ENCODE measurements around the gene GP2. TPM values are rescaled to one million over a fixed set of nuclear protein-coding genes. Genes with fewer than 3 reads are reported as not detected.
"Not testable (repeated sequence)": the region's sequence is repeated elsewhere in the genome, so short reads cannot be mapped to it uniquely, and the experiment has no call there.

The GP2 gene
- total RNA-seq, 1 donor from 2014 or later: not detected

DNA sequence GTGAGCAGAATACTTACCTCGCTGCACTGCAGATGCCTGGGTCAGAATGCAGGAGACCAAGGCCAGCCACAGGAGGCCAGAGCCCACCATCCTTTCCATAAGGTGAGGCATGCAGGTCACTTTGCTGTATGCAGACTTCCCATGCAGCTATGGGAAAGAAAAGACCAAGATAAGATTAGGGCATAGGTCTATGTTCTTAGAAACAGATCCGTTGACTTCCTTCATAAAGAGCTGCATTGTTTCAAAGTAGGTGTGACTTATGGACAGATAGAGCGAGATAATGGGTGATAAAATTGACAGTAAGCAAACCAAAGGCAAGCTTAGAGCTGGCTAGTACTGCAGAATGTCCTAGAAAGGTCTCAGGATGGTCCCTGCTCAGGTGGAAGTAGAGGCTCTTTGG, 992 bp downstream of the GP2 start:
- no peaks in the 10 kb centered on the region for H3K4me1 Mint-ChIP-seq (ENCODE audit: unreplicated experiment)
- no peaks in the 10 kb centered on the region for H3K9me3 Mint-ChIP-seq (ENCODE audit: unreplicated experiment)
- peaks cover 4% of the 10 kb centered on the region for H3K27me3 Mint-ChIP-seq (ENCODE audit: unreplicated experiment)
- H3K4me3 Mint-ChIP-seq (ENCODE audit: unreplicated experiment): no peak overlapping the region
- DNase-seq (ENCODE audit: low spot score): no peak
- TF ChIP-seq, protein P1, sequence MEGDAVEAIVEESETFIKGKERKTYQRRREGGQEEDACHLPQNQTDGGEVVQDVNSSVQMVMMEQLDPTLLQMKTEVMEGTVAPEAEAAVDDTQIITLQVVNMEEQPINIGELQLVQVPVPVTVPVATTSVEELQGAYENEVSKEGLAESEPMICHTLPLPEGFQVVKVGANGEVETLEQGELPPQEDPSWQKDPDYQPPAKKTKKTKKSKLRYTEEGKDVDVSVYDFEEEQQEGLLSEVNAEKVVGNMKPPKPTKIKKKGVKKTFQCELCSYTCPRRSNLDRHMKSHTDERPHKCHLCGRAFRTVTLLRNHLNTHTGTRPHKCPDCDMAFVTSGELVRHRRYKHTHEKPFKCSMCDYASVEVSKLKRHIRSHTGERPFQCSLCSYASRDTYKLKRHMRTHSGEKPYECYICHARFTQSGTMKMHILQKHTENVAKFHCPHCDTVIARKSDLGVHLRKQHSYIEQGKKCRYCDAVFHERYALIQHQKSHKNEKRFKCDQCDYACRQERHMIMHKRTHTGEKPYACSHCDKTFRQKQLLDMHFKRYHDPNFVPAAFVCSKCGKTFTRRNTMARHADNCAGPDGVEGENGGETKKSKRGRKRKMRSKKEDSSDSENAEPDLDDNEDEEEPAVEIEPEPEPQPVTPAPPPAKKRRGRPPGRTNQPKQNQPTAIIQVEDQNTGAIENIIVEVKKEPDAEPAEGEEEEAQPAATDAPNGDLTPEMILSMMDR (IDR thresholded peaks at IDR 0.05; ENCODE audit: unreplicated experiment): no peak
- H3K36me3 Mint-ChIP-seq (ENCODE audit: low read depth, unreplicated experiment): no peaks in the 10 kb centered on the region
- H3K27ac Mint-ChIP-seq (ENCODE audit: unreplicated experiment): no peak overlapping the region

DNA sequence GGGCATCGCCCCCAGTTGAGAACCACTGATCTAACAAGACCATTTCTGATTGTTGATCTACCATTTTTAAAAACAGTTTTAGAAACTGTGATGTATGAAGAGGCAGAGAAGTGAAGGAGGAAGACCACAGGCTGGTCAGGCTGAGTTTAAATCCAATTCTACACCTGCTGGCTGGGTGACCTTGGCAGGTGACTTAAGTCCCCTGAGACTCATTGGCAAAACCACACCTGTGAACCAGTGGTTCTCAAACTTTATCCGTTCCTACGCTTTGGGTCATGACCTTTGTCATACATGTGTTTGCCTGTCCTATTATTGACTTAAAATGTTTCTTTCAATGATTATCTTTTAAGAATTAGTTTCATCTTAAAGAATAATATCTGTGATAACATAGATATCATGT, 2.3 kb downstream of the GP2 start:
- TF ChIP-seq, protein P1 (IDR thresholded peaks at IDR 0.05; ENCODE audit: unreplicated experiment): no peak
- no peak overlapping the region for H3K4me3 Mint-ChIP-seq (ENCODE audit: unreplicated experiment)
- no peak overlapping the region for H3K27ac Mint-ChIP-seq (ENCODE audit: unreplicated experiment)
- no peaks in the 10 kb centered on the region for H3K4me1 Mint-ChIP-seq (ENCODE audit: unreplicated experiment)
- peaks cover 4% of the 10 kb centered on the region for H3K27me3 Mint-ChIP-seq (ENCODE audit: unreplicated experiment)
- no peaks in the 10 kb centered on the region for H3K9me3 Mint-ChIP-seq (ENCODE audit: unreplicated experiment)
- H3K36me3 Mint-ChIP-seq (ENCODE audit: low read depth, unreplicated experiment): no peaks in the 10 kb centered on the region
- DNase-seq (ENCODE audit: low spot score): no peak

DNA sequence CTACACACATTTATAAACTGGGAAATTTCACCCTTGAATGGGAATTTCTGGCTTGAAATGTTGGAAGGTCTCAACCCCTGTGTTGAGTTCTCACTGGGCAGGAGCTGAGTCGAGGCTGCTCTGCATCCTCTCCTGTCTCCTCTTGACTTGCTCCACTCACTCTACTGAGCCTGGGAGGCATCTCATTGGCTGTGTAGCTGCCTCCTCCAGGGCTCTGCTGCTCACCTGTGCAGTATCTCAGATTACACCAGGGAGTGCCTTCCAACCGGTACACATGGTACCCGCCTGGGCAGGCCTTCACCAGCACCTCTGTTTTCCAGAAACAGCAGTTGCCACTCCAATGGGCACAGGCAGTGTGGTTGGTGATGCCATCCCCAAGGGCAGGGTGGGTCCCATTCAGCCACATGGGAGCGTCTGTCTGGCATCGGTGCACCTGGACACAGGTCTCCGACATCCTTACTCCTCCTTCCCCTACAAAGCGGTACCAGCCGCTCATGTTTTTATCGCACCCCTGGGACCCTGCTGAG, 3.7 kb downstream of the GP2 start:
- H3K4me1 Mint-ChIP-seq (ENCODE audit: unreplicated experiment): no peaks in the 10 kb centered on the region
- DNase-seq (ENCODE audit: low spot score): no peak
- H3K27me3 Mint-ChIP-seq (ENCODE audit: unreplicated experiment): peaks cover 2% of the 10 kb centered on the region
- H3K27ac Mint-ChIP-seq (ENCODE audit: unreplicated experiment): no peak overlapping the region
- H3K9me3 Mint-ChIP-seq (ENCODE audit: unreplicated experiment): no peaks in the 10 kb centered on the region
- H3K36me3 Mint-ChIP-seq (ENCODE audit: low read depth, unreplicated experiment): no peaks in the 10 kb centered on the region
- no peak overlapping the region for H3K4me3 Mint-ChIP-seq (ENCODE audit: unreplicated experiment)
- TF ChIP-seq, protein P1 (IDR thresholded peaks at IDR 0.05; ENCODE audit: unreplicated experiment): no peak

DNA sequence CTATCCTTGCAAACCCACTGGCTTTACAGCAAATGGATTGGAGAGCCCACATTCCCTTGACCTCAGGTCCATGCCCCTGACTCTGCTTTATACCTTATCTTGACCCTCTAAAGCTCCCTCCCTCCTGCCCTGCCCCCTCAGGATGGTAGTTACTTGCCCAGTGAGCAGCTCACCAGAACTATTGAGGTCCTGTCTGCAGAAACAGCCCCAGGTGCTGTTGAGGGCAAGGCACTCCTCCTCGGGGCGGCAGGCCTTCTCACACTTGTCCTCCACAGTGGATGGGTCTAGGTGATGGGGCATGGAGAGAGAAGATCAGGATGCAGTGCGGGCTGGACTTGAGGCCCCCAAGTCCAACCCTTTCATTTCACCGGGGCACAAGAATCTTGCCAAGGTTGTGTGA, 4.6 kb downstream of the GP2 start:
- no peak for DNase-seq (ENCODE audit: low spot score)

DNA sequence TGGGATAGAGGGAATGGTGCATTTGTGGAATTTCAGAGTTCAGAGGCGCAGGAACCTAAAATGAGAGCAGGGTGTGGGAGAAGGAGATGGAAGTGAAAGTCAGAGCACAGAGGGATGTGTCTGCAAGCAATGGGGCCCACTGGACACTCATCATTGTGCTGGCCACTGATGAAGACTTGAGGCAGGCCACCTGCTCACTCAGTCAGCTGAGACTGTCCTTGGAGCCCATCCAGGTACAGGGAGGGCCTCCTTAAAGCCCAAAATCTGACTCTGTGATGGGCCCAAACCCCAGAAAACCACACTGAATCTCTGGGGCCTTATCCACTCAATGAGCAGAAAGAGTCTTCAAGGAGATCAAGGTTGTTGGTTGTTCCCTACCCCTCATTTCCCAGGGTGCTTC, 5.6 kb downstream of the GP2 start:
- Mint-ChIP-seq H3K27ac (ENCODE audit: unreplicated experiment) (no peak overlapping the region), H3K4me3 (ENCODE audit: unreplicated experiment) (no peak overlapping the region), H3K4me1 (ENCODE audit: unreplicated experiment) (no peaks in the 10 kb centered on the region), H3K27me3 (ENCODE audit: unreplicated experiment) (peaks cover 8% of the 10 kb centered on the region), H3K36me3 (ENCODE audit: low read depth, unreplicated experiment) (no peaks in the 10 kb centered on the region), H3K9me3 (ENCODE audit: unreplicated experiment) (no peaks in the 10 kb centered on the region)
- DNase-seq (ENCODE audit: low spot score): no peak
- TF ChIP-seq, protein P1 (IDR thresholded peaks at IDR 0.05; ENCODE audit: unreplicated experiment): no peak

More for the DNA sequence above, 4.6 kb downstream of the GP2 start:
- Mint-ChIP-seq H3K27me3 (ENCODE audit: unreplicated experiment) (peaks cover 8% of the 10 kb centered on the region), H3K4me3 (ENCODE audit: unreplicated experiment) (no peak overlapping the region), H3K4me1 (ENCODE audit: unreplicated experiment) (no peaks in the 10 kb centered on the region), H3K27ac (ENCODE audit: unreplicated experiment) (no peak overlapping the region), H3K36me3 (ENCODE audit: low read depth, unreplicated experiment) (no peaks in the 10 kb centered on the region), H3K9me3 (ENCODE audit: unreplicated experiment) (no peaks in the 10 kb centered on the region)
- TF ChIP-seq, protein P1 (IDR thresholded peaks at IDR 0.05; ENCODE audit: unreplicated experiment): no peak

DNA sequence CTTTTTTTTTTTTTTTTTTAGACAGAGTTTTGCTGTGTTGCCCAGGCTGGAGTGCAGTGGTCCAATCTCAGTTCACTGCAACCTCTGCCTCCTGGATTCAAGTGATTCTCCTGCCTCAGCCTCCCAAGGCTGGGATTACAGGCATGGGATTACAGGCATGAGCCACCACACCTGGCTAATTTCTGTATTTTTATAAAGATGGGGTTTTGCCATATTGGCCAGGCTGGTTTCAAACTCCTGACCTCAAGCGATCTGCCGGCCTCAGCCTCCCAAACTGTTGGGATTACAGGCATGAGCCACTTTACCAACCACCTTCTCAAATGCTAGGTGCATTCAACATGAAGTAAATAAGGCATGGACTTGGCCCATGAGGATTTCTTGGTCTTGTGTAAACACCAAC, 6.3 kb downstream of the GP2 start:
- not testable (repeated sequence) for DNase-seq (ENCODE audit: low spot score); H3K4me1 Mint-ChIP-seq (ENCODE audit: unreplicated experiment); H3K4me3 Mint-ChIP-seq (ENCODE audit: unreplicated experiment); H3K27ac Mint-ChIP-seq (ENCODE audit: unreplicated experiment); H3K27me3 Mint-ChIP-seq (ENCODE audit: unreplicated experiment); H3K9me3 Mint-ChIP-seq (ENCODE audit: unreplicated experiment); H3K36me3 Mint-ChIP-seq (ENCODE audit: low read depth, unreplicated experiment)

Data from endothelial cell (in vitro differentiated cells).